HG02763 (cell line): ENCODE data around the gene UHMK1.
"Not testable (repeated sequence)": the region's sequence is repeated elsewhere in the genome, so short reads cannot be mapped to it uniquely, and the experiment has no call there.

Experiments used
- ATAC-seq: cut with Tn5 transposase; IDR thresholded peaks from one replicate; pipeline ENCODE4 v1.9.1; 2021; ENCODE audit warnings: mild to moderate bottlenecking, moderate library complexity; ENCODE audit not compliant: unreplicated experiment

The UHMK1 gene, protein sequence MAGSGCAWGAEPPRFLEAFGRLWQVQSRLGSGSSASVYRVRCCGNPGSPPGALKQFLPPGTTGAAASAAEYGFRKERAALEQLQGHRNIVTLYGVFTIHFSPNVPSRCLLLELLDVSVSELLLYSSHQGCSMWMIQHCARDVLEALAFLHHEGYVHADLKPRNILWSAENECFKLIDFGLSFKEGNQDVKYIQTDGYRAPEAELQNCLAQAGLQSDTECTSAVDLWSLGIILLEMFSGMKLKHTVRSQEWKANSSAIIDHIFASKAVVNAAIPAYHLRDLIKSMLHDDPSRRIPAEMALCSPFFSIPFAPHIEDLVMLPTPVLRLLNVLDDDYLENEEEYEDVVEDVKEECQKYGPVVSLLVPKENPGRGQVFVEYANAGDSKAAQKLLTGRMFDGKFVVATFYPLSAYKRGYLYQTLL

DNA sequence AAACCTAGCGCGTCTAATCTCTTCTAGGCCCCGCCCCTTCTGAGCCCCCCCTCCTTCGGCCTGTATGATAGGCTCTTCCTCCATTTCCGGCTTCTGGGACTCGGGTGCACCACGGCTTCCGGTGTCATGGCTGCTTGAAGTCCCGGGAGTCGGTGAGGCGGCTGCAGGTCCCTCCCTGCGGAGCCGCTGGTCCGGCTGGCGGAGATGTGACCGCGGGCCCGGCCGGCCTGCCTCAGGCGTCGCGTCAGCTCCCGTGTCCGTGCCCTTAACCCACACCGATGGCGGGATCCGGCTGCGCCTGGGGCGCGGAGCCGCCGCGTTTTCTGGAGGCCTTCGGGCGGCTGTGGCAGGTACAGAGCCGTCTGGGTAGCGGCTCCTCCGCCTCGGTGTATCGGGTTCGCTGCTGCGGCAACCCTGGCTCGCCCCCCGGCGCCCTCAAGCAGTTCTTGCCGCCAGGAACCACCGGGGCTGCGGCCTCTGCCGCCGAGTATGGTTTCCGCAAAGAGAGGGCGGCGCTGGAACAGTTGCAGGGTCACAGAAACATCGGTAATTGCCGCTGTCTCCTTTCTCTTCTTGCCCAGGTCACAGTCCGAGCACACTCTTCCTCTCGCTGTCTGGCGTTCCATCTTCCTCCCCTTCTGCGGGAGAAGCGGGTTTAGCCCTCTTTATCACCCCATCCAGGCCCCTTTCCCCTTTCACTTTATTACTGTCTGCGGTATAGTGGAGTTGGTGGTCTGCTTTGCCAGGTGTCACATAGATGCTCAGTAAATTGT lies at the start of gene UHMK1:
Gene UHMK1, plus strand, starts transcription at position 96 of the 773 bp plus-strand sequence. Its CDS starts 183 bp downstream, at position 279.
- peak; percentile 95 for ATAC-seq

DNA sequence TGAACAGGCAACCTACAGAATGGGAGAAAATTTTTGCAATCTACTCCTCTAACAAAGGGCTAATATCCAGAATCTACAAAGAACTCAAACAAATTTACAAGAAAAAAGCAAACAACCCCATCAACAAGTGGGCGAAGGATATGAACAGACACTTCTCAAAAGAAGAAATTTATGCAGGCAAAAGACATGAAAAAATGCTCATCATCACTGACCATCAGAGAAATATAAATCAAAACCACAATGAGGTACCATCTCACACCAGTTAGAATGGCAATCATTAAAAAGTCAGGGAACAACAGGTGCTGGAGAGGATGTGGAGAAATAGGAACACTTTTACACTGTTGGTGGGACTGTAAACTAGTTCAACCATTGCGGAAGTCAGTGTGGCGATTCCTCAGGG lies 43.3 kb upstream of the UHMK1 start:
- not testable (repeated sequence) for ATAC-seq

DNA sequence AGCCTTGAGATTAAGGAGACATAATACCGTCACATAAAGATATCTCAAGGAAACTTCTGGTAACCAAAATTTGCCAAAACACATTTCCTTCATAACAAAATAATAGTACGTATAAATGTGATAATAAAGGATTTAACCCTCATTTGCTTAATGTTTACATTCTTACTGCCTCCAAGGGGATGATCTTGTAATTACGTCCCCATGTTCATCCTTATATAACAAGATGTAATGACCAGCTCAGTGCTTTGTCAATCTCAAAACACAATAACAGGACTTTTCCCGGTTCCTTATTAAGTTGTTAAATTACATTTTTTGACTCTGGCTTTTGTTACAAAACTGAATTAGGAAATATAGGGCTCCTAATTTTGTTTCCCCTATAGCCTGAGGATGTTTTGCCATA lies 41.3 kb upstream of the UHMK1 start:
- ATAC-seq: no peak

DNA sequence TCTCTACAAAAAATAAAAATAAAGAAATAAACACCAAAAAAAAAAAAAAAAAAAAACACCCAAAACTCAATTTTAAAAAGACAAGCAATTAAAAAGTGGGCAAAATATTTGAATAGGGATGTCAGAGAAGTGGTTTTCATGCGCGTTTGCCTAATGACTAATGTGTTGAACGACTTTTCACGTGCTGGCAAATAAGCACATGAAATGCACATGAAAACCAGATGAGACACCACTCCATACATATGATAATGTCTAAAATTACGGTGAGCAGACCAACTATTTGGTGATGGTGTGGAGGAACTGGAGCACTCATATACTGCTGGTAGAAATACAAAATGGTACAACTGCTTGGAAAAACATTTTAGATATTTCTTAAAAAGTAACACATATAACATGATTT lies 39.4 kb upstream of the UHMK1 start:
- ATAC-seq: no peak

DNA sequence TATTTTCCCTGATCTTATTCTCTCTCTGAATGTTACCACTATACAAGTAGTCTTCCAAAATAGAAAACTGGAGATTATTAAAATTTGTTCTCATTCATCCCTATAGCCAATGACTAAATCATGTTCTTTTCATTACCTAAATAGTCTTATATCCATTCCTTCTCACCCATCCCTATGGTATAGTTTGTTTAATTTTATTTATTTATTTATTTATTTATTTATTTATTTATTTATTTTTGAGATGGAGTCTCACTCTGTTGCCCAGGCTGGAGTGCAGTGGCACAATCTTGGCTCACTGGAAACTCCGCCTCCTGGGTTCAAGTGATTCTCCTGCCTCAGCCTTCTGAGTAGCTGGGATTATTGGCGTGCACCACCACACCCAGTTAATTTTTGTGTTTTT lies 35.2 kb upstream of the UHMK1 start:
- ATAC-seq: not testable (repeated sequence)

DNA sequence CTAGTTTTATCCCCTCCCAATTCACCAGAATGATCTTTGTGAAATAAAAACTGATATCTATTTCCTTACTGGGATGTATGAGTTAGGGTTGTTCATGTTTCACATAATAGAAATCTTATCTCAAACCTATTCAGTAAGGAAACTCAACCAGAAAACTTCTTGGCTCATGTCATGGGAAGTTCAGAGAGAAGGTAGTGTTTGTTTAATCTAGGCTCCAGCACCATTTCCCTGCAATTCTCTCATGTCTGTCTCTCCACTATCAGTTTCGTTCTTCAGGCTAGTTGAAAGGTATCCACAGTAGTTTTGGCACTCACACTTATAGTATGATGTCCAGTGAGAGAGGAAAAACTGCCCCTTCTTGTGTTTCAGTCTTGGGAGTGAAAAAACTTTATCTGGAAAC lies 34.6 kb upstream of the UHMK1 start:
- ATAC-seq: no peak

DNA sequence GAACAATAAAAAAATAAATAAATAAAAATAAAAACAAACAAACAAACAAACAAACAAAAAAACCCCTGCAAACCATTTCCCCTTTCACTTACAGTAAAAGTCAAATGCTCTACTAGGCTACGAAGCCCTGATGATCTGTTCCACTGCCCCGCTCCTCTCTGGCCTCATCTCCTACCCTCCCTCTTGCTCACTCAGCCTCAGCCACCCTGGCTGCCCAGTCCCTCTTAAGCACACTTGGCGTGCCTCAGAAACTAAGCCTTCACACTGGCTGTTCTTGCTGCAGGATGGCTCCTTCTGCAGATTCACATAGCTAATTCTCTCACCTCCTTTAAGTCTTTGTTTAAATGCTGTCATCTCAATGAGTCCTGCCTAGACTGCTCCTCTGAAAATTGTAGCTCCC lies 30.8 kb upstream of the UHMK1 start:
- ATAC-seq: no peak

DNA sequence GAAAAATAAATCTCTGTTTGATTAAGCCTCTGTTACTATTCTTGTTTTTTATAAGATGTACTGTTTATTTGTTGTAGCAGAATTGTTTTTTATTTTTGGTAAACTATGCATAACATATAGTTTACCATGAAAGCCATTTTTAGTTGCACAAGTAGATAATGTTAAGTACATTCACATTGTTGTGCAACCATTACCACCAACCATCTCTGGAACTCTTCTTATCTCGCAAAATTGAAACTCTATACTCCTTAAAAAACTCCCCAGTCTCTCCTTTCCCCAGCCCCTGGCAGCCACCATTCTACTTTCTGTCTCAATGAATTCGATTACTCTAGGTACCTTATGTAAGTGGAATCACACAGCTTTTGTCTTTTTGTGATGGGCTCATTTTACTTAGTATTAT lies 27.4 kb upstream of the UHMK1 start:
- ATAC-seq: no peak

DNA sequence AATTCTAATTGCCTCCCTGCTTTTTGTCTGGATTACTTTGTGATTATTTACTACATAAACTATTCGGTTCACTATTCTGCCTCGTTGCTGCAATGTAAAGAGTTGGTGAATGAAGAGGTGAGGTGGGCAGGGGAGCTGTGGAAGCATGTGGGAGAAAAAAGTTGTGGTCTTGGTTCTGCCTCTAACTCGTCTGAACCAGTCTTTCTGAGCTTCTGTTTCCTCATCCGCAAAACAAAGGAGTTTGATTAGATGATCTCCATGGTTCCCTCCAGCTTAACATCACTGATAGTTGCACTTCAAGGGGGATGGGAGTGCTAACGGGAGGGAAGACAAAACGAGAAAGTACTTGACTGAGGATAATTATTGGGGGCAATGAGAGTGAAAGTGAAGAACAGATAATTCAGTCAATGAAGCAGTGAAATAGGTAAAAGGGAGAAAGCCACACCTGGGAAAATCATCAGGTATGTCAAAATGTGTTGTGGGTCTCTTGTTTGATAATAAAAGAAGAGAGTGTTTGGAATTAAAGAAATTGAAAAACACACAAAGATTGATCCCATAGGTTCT lies 26.2 kb upstream of the UHMK1 start:
- no peak for ATAC-seq

DNA sequence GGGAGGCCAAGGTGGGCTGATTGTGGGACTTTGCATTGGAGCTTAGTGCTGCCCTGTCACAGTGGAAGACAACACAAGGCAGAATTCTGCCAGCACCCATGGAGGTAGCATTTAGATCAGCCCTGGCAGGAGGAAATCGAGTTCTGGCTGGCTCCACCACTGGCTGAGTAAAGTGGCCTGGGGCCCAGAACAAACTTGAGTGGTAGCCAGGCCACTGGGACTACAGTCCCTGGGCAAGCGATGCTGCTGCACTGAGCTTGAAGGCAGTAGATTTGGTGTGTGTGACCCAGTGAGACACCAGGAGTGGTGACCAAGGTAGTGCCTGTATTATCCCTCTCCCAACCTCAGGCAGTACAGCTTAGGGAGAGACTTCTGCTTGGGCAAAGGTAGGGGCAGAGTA lies 22.5 kb upstream of the UHMK1 start:
- ATAC-seq: no peak

DNA sequence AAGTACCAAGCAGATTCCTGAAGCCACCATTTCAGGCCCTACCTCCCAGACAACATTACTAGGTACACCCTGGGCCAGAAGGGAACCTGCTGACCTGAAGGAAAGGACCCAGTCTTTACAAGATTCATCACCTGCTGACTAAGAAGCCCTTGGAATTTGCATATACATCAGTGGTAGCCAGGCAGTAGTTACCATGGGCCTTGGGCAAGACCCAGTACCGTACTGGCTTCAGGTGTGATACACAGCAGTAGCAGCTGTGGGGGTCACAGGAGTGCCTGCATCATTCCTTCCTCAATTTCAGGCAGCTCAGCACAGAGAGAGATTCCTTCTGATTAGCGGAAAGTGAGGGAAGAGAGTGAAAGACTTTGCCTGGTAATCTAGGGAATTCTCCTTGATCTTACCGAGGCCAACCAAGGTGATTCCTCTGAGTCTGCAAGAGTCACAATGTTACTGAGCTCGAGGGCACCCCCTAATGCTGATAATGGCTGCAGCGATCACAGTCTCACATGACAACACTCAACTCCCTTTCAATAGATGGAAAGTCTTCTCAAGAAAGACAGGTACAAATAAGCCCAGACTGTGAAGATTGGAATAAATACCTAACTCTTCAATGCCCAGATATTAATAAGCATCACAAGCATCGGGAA lies 22.0 kb upstream of the UHMK1 start:
- no peak for ATAC-seq

DNA sequence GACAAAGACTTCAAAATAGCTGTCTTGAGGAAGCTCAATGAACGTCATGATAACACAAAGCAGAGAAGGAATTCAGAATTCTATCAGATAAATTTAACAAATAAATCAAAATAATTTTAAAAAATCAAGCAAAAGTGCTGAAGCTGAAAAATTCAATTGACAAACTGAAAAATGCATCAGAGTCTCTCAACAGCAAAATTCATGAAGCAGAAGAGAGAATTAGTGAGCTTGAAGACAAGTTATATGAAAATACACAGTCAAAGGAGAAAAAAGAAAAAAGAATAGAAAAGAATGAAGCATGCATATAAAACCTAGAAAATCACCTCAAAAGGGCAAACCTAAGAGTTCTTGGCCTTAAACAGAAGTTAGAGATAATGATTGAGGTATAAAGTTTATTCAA lies 21.0 kb upstream of the UHMK1 start:
- ATAC-seq: no peak

DNA sequence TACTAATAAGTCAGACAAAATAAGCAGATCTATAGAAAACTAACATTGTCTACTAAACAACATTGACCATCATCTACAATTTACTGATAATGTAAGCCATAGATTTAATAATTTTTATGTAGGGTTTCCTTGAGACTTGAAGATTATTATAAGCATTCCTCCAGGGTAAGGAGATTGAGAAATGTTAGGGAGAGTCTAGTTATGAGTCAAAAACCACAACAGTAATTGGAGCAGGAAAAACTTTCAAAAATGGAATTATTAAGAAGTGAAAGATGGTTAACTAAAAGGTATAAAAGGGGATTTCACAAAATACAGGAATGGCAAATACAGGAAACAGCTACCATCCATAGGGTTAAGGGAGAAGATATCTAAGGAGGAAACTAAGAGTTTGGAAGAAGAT lies 12.4 kb upstream of the UHMK1 start:
- no peak for ATAC-seq

DNA sequence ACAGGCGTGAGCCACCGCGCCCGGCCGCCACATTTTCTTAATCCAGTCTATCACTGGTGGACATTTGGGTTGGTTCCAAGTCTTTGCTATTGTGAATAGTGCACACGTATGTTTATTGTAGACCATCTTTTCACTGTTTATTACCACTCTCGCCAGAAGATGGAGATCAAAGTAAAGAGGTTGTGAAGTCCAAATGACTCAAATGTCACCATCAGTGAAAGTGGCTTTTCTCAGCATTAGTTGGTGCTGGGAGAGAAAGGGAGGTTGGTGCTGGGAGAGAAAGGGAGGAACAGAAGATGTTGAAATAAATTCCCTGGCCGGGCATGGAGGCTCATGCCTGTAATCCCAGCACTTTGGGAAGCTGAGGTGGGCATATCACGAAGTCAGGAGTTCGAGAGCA lies 10.4 kb upstream of the UHMK1 start:
- ATAC-seq: no peak

DNA sequence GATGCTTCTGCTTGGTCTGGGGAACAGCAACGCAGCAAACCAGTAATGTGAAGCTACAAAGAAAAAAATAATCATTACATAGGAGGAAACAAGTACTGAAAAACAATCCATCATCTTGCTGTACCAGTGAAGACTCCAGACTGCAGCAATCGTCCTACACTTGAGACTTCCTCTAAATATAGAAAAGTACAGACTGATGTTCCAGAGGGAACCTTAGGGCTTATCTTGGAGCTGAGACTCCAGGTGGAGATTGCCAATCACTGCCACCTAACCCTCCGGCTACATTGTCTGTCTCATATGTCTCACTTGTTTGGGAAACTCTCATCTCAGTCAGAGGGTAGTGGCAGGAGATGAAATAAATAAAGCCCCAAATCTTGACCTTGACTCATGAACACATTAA lies 9.4 kb upstream of the UHMK1 start:
- no peak for ATAC-seq

DNA sequence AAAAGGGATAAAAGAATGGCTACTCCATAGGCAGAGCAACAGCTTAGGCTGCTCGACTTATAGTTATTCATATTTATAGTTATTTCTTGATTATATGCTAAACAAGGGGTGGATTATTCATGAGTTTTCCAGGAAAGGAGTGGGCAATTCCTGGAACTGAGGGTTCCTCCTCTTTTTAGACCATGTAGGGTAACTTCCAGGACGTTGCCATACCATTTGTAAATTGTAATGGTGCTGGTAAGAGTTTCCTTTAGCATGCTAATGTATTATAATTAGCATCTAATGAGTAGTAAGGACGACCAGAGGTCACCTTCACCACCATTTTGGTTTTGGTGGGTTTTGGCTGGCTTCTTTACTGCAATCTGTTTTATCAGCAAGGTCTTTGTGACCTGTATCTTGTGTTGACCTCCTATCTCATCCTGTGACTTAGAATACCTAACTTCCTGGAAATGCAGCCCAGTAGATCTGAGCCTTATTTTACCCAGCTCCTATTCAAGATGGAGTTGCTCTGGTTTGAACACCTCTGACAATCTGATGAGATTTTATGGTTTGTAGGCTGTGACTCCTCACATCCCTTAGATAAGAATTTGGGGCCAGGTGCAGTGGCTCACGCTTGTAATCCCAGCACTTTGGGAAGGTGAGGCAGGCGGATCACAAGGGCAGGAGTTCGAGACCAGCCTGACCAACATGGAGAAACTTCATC lies 1.9 kb upstream of the UHMK1 start:
- ATAC-seq: not testable (repeated sequence)

DNA sequence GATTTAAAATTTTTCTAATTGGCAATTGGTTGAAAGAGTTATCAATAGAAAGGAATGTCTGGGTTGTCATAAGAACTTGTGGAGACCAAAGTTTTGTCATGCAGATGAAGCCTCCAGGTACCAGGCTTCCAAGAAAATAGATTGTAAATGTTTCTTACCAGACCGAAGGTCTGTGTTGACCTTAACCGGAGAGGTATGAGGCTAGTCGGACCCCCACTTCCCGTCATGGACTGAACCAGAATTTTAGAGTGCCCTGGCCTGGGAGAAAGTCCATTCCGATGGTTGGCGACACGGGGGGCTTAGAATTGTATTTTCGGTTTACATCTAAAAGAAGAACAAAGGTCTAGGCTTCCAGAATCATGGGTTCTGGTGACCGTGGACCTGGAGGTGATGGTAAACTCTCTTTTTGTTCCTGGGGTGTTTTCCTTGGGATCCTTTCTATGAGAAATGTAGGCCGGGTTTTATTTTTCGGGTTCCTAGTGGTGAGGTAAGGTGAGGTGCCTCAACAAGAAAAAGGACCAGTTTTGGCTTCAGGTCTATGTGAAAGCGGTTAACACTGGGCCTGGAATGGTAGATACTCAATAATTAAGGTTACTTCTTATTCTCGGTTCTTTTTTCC lies 405 bp upstream of the UHMK1 start:
- no peak for ATAC-seq

DNA sequence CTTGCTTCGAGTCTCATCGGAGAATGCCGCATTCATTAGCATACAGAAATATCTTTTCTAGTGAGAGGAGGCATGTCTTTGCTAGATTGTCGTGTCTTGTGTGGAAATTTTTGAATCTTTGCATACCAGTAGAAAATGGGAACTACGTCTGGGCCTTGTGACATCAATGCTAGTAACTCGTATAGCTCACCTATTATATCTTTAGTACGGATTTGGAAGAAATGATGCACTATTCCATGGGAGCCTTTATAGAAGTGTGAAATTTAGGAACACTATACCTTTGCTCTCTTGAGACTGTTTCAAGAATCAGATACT lies 835 bp downstream of the UHMK1 start:
- ATAC-seq: peak; percentile 5

DNA sequence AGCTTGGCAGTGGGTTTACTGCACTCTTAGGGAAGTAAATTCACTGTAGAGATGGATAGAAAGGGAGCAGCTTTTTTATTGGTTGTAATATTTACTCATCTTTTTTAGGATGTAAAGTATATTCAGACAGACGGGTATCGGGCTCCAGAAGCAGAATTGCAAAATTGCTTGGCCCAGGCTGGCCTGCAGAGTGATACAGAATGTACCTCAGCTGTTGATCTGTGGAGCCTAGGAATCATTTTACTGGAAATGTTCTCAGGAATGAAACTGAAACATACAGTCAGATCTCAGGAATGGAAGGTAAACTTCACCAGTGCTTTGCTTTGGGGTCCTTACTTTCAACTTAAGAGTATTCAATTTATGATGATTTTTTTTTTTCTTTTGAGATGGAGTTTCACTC lies 3.2 kb downstream of the UHMK1 start:
- no peak for ATAC-seq

DNA sequence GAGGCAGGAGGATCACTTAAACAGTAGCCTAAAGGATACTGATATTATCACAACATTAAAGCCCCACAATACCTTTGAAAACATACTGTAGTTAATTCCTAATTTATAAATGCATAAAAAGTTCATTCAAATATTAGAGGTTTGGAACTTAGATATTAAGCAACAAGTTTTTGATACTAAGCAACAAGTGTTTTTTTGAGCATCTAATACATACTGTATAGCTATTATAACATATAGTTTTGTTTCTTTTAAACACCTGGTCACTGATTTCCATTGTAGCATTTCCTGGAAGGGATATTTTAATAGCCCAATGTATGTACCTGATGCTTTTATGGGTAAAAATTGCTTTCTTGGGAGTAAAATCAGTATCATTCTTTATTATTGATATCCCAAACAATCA lies 4.5 kb downstream of the UHMK1 start:
- ATAC-seq: no peak

DNA sequence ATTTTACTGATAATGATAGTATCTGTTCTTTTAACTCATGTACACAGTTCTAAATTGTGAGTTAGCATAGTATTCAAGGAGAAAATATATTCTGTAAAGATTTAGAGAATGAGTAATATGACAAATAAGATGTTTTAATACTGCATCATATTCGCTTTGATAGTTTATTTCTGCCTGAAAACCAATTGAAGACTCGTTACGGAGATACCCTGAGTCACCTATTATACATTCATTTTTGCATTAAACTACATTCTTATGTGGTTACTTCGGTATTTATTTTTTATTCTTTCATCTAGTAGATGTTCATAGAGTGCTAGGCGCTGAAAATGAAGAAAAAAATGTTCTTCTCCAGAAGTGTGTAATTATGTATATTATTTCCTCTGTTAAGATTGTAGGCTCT lies 5.3 kb downstream of the UHMK1 start:
- ATAC-seq: no peak
